Left cardiac atrium (tissue), 4 donors: ENCODE measurements around the gene TSPAN9. TPM values are rescaled to one million over a fixed set of nuclear protein-coding genes. Genes with fewer than 3 reads are reported as not detected.

Experiments
- ATAC-seq, 2 donors: fragments of 200-7000 bp; cut with Tn5 transposase; one replicate each; pipeline ENCODE4 v1.9.1; 2020; ENCODE audit warnings: mild to moderate bottlenecking in 2 of 2, moderate library complexity in 2 of 2
- DNase-seq: peaks from one replicate; pipeline ENCODE4 v3.0.0-alpha.2; 2020
- intact Hi-C, 2 donors: fragments of 100-400 bp; cut with DNase I; formaldehyde crosslinking; loops; one replicate each; pipeline versions ENCODE4 v1.14.1 to v1.15.1; 2022 to 2023
- total RNA-seq, 2 donors: library from RNA; stranded (reverse); fragmentation: NEBNext Ultra II Directional; extraction: Animal tissue kit (Norgen Biotek cat#: 25700); gene quantifications; one replicate each; pipeline ENCODE4 v1.2.1, GENCODE V29; 2021
- donor health status: DM: no; HTN: yes; CAD: no.
- donor health status: DM: no; HTN: yes; CAD: no; lungs with severe emphysema.
- donor health status: DM: yes; HTN: yes; CAD: no.
- donor health status: Dilated cardiomyopathy.

The TSPAN9 gene
- total RNA-seq, 2 donors from 2014 or later = 125 to 201 TPM

DNA sequence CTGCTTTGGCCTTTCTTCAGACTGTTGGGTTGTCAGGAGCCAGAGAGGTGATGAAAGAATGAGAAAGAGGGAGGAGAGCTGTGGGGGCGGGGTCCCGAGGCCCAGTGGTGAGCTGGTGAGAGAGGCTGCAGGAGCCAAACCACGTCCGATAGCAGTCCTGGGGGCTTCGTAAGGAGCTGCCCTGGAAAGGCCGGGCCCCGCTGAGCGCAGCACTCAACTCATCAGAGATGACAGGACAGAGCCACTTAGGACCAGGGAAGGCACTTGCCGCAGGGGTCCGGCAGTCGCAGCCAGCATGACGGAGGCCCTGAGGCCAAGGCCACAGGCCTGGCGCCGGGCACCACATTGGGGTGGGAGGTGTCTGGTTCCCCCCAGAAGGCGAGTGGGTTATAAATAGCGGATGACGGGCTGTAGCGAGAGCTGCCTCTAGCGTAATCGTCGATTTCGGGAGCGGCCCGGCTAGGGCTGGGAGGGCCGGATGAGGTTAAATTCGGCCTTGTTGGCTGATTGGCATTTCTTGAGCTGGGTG lies 179.0 kb downstream of the TSPAN9 start:
- intact Hi-C loops = no loop called here
- ATAC-seq = peak; percentile 45 to 56
- peak; percentile 71 for DNase-seq

DNA sequence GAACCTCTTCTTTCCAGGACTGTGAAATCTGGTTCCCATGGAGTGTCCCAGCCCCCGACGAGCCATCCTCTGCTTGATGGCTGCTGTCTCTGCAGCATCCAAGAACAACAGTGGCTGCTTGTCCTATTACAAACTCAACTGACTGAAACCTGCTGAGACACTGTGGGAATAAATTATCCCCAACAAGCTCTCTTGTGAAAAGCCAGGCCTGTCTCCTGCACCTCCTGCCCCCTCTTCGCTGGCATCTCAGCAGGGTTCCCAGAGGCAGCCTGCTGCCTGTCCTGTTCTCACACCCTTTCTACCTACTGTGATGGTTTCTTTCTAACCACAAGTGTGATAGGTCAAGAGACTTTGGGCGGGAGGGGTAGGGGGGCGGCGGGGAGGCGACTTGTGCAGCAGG lies 180.2 kb downstream of the TSPAN9 start:
- DNase-seq (no peak), ATAC-seq (no peak)
- intact Hi-C loops = no loop called here

DNA sequence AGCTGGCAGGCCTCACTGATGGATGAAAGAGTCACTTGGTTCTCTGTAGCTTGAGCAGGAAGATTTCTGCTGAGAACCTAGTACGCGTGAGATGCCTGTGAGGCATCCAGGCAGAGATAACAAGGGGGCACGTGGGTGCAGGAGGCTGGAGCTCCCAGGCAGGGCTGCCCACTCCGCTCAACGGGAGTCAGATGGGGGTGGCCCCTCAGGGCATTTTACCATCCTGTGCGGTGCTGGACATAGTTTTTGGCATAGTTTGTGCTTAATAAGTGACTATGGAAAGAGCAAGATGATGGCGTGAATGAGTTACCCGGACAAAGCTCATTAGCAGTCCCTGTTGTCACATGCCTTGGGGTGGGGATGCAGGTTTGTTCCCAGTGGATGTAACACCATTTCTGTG lies 182.8 kb downstream of the TSPAN9 start:
- intact Hi-C loops = loop anchor here in 1 of 2 donors (5.0 kb wide), 1 partner anchor 58 kb away; no protein-coding TSS in a partner anchor
- DNase-seq (no peak), ATAC-seq (no peak)

DNA sequence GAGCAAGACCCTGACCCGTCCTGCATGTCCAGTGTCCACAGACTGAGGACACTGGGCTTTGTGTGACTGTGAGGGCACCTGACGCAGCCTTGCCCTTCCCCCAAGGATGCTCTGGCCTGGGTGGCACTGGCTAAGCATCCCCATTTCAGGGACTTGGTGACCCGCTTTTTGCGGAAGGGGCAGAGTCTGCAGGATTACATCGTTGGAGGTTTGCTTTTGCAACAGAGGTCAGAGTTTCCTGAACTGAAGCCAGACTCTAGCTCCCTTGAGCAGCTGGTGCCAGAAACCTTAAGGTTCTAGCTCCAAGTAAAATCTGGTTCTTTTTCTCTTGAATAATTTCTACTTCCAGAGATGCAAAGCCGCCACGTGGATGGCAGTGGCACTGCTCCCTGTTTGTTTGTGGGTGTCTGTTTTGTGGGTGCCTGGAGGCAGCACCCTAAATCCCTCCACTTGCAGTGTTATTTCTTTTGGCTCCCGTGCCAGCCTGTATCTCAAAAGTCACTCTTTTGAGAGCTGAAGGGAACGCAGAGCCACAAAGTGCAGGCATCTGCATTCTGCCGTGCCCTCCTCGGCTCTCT lies 184.7 kb downstream of the TSPAN9 start:
- intact Hi-C loops = loop anchor here in 1 of 2 donors (5.0 kb wide), 1 partner anchor 60 kb away; no protein-coding TSS in a partner anchor
- no peak for DNase-seq
- ATAC-seq = no peak

DNA sequence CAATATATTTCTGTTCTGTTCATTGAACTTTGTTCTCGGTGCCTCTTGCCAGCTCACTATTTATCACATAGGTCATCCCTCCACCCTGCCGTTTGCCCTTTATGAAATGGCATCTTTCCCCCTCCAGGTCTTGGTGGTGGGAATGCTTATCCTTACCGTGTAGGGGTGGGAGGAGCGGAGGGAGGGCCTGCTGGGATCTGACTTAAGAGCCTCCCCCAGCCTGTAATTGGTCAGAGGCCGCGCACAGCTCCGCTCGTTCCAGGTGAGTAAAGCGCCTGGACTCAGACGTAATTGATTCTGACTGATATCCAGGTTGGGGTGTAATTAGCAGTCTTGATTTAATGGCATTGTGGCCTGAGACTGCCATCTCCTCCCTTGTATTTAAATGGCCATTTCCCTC lies 185.3 kb downstream of the TSPAN9 start:
- no peak for DNase-seq
- intact Hi-C loops = loop anchor here in 1 of 2 donors (5.0 kb wide), 1 partner anchor 60 kb away; no protein-coding TSS in a partner anchor
- peak in 1 of 2 donors; percentile 52 for ATAC-seq

DNA sequence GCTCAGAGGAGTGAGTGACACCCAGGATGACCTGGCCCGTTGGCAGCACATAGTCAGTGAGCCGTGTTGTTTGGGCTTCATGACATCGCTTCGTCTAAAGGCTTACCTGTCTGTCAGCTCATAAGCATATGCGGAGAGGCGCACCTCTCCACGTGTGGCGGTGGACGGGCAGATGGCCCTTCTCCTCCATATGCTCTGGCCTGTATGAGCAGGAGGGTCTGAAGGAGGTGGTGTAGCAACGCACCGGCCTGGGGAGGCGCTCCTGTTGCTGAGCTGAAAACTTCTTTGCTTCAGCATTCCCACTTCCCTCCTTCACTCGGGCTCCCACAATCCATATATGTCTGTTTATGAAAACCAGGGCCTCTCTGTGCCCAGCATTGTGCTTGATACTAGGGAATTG lies 186.1 kb downstream of the TSPAN9 start:
- ATAC-seq (no peak), DNase-seq (no peak)
- intact Hi-C loops = loop anchor here in 1 of 2 donors (5.0 kb wide), 1 partner anchor 61 kb away; no protein-coding TSS in a partner anchor

DNA sequence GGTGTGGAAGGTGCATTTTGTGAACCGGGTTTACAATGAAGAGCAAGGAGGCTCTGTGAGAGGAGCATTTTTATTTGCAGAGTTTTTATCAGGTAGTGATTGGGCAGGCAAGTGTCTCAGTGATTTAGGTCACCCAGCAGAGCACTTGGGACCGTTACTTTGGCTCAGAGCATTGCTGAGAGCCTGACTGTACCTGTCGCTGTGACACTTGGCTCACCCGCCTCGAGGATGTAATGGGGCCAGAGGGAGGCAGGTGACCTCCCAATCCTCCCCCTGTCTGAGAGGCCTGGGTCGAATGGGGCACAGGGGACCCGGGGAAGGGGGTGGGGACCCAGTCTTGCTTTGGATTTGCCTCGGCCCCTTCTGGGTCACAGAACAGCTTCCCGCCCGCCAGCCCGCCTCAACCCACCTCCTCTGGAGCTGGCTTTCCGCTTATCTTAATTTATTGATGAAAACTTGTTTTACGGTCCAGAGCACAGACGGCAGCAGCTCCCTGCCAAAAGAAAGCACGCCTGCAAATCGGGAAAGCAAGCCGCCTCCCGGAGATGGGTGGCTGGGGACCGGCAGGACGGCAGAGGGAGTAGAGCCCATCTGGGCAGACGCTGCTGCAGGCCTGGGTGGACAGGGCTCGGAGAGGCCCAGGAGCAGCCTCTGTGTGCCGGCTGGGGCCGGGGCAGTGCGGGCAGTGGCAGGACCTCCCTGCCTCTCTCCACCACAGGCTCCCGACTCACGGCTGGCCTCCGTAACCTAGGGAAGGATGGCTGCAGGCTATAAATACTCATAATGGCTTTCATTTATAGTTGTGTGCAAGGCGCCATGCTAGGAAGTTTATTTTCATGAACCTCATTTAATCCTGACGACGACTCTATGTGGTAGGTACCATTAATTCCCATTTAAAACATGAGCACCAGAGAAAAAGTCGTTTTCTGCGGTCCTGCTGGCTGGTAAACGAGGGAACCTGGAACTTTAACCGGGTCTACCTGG lies 187.1 kb downstream of the TSPAN9 start:
- ATAC-seq (peak; percentile 73 to 75), DNase-seq (peak; percentile 66)
- intact Hi-C loops = loop anchor here in 1 of 2 donors (5.0 kb wide), 1 partner anchor 62 kb away; no protein-coding TSS in a partner anchor

DNA sequence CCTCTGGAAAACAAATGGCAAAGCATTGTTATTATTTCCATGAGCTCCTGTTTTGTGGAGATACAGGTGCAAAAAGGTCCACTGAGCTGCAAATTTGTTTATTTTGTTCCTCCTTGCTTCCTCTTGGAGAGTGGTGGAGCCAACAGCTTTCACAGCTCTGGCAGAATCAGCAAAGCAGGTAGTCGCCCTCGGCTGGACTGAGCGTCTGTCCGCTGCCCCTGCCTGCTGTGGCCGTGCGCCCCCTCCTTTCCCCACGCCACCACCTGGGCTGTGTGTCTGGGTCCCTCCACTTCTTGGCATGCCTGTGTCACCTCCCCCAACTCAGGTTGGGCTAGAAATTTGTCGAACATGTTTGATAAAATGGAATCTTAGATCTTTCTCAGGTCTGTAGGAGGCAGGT lies 188.2 kb downstream of the TSPAN9 start:
- ATAC-seq (no peak), DNase-seq (no peak)
- intact Hi-C loops = no loop called here

DNA sequence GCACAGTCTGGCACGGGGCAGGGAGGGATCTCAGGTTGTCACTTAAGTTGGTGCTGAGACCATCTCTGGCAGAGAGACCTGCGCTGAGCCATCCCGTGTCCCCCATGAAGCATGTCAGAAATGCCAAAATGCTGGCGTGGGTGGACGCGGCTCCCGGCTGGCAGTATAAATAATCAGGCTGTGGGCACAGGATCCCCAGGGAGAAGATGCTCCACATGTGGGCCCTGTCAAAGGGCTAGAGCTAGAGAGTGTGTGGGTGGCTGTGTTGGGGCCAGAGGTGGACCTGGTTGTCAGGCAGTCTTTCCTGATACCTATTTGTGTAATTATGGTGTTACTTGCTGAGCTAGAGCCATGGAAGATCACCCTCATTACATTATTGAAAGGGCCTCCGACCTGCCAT lies 189.5 kb downstream of the TSPAN9 start:
- intact Hi-C loops = no loop called here
- DNase-seq (no peak), ATAC-seq (peak in 1 of 2 donors; percentile 1)

DNA sequence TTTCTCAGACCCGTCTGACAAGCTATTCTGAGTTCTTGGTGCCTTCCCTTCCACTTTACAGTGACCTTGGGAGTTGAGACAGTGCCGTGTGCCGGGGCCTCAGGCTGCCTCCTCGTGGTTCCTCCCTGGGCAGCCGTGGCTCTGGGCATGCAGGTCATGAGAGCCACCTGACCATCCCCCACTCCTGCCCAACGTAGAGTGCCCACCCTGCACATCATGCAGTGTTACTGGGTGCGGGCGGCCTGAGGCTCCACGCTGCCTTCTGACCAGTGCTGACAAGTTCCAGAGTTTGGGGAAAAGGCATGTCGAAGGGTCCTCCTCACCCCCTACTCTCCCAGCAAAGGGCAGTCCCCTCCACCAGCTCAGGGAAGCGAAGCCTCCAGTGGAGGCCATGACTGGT lies 190.5 kb downstream of the TSPAN9 start:
- DNase-seq (no peak), ATAC-seq (no peak)
- intact Hi-C loops = no loop called here

DNA sequence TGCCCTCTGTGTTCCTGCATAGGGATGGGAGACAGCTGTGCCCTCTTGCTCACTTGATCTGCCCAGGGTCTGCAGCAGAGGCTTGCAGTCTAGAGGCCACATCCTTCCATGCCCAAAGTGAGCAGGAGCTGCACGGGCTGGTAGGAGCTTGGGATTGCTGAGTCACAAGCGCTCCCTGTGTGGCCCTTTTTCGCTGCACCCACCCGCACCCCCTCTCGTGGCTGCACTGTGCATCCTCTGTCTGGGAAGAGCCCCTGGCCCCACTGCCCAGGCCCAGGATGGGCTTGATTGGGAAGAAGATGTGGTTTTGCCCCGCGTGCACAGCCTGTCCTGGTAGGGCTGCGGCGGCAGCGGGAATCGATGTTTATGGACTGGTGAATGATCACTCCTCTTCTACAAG lies 192.4 kb downstream of the TSPAN9 start:
- intact Hi-C loops = no loop called here
- DNase-seq = no peak
- ATAC-seq = no peak

DNA sequence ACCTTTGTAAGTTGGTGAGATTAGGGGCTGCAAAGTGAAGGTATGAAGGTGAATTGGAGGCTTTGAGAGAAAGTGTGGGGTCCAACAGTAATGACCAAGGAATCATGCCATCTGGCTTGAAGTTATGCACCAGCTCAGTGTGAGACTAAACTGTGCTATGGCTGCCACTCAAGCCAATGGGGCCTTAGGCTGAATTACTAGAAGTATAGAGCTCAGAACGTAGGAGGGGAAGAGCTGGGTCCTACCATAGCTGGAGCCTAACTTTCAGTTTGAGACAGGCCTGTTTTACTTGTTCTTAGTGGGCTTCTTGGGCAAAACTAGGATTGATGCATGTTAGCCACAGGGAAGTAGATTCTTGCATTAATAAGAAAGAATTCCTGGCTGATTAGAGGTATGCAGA lies 194.0 kb downstream of the TSPAN9 start:
- ATAC-seq (no peak), DNase-seq (no peak)
- intact Hi-C loops = loop anchor here in 1 of 2 donors (10.0 kb wide), 1 partner anchor 66 kb away; no protein-coding TSS in a partner anchor

DNA sequence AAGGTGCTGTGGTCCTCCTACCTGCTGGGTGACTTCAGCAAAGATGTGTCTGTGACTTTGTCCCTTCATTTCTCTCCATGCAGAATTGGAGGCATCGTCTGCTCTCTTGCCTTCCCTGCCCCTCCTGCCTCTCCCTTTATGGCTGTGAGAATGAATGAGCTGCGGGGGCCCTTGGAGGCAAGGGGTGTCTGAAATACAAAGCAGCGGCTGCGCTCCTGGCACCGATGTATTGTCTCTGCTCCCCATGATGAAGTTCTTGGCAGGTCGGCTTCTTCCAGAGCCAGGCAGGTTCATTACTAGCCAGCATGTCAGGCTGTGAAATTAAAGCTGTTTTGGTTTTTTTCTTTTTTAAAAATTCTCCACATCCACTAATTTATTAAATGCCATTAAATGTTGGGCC lies 194.5 kb downstream of the TSPAN9 start:
- ATAC-seq = peak in 1 of 2 donors; percentile 12
- DNase-seq = no peak
- intact Hi-C loops = loop anchor here in 1 of 2 donors (10.0 kb wide), 1 partner anchor 67 kb away; no protein-coding TSS in a partner anchor

DNA sequence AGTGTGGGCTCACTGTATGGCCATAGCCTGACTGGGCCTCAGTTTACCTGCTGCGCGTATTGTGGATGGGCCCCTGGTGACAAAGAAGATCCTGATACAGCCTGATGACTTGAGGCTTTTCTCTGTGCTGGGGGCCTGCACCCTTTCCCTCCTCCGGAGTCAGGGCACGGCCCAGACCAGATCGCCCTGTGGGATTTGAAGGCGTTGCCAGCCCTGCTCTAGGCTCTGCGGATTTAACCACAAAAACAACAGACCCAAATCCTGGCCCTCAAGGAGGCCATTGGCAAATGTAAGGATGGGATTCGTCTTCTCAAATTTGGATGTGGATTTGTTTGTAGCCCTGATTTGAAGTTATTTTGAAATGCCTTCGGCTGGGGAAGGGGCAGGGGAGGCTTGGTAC lies 195.8 kb downstream of the TSPAN9 start:
- DNase-seq (no peak), ATAC-seq (no peak)
- intact Hi-C loops = loop anchor here in 1 of 2 donors (10.0 kb wide), 1 partner anchor 68 kb away; no protein-coding TSS in a partner anchor

DNA sequence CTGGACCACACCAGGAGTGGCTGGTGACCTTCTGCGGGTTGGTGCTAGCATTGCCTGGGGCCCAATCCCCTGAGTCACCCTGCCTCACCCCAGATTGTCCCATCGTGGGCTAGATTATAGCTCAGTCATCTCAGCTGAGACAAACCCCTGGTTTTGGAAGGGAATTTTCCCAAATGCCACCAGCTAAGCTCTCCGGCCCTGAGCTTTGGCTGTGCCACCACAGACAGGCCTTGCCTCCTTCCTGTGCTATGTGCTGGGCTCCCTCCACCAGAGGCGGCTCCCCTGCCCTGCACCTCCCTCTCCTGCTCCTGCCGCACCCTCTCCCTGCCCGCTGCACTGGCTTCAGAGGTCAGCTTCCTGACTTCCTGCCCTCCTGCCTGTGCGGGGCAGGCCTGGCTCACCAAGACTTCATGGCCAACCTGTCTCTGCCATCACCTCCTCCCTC lies 196.3 kb downstream of the TSPAN9 start:
- DNase-seq = no peak
- ATAC-seq = peak; percentile 42 to 59
- intact Hi-C loops = loop anchor here in 1 of 2 donors (10.0 kb wide), 1 partner anchor 69 kb away; no protein-coding TSS in a partner anchor

DNA sequence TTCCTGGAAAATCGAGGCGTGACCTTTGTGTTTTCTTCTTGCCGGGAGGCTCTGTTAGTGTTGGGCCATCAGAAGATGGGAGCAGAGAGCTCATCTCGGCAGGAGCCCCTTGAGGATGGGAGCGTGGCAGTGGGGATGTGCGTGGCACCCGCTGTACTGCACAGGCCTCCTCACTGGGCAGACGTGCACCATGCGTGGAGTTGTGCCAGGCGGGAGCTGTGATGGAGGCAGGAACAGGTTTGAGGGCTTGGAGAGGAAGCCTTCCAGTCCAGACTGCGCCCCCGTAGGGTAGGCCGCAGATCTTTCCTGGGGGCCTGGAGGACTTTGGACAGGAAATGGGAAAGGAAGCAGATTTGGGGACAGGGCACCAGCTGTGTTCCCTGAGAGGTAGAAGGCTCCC lies 197.5 kb downstream of the TSPAN9 start:
- peak in 1 of 2 donors; percentile 12 for ATAC-seq
- intact Hi-C loops = loop anchor here (1.0 to 10.0 kb wide), 5 partner anchors 70 to 204 kb away; no protein-coding TSS in a partner anchor
- DNase-seq = no peak

DNA sequence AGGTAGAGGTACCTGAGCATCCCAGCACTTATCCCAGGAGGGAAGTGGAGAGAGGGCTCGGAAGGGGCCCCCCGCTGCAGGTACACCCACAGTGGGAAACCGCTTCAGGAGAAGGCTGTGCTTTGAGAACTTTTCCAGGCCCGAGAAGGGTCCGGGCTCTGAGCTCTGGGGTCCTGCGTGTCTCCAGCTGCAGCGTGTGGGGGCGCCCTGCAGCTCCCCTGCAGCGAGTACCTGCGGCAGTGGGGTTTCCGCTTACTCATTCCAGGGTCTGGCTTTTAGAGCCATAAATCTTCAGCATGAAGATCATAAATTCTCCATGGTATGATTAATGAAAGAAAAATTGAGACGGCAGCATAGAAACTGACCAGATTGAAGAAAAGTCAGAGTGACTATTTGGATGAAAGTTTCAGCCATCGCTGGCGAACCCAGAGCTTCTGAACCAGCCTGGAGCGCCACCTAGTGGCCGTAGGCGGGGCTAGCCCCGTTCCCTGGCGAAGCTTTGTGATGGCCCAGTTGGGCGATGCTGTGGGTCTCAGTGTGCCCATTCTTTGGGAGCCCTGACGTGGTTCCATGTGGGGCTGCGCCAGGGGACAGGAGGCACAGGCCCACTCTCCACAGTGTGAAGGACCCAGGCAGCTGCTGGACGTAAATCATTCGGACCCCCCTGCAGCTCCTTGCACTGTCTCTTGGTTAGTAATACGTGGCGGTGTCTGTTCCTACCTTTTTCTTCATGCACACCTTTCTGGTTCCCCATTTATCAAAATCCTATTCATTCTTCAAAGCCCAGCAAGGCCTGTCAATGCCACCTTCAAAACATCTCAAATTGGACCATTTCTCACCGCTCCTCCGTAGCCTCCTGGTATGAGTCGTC lies 198.2 kb downstream of the TSPAN9 start:
- DNase-seq (peak; percentile 78), ATAC-seq (peak; percentile 61 to 68)
- intact Hi-C loops = loop anchor here (1.0 to 10.0 kb wide), 5 partner anchors 71 to 205 kb away; no protein-coding TSS in a partner anchor

DNA sequence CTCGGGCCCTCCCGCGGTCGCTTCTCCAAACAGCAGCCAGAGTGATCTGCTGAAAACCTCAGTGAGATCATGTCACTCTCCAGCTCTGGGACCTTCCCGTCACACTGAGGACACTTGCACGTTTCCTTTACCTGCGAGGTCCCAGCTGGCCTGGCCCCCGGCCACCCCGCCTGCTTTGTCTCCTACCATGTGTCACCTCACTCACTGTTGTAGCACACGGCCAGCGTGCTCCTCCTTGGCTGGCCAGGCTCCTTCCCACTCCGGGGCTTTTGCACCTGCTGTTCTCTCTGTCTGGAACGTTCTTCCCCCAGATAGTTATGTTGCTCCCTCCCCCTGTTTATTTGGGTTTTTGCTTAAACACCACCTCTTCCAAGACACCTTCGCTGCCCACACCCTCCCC lies 199.0 kb downstream of the TSPAN9 start:
- ATAC-seq = no peak
- DNase-seq = no peak
- intact Hi-C loops = loop anchor here (5.0 to 10.0 kb wide), 3 partner anchors 71 to 204 kb away; no protein-coding TSS in a partner anchor
